ENCODE results near the gene PRR5.

Gene PRR5

DNA sequence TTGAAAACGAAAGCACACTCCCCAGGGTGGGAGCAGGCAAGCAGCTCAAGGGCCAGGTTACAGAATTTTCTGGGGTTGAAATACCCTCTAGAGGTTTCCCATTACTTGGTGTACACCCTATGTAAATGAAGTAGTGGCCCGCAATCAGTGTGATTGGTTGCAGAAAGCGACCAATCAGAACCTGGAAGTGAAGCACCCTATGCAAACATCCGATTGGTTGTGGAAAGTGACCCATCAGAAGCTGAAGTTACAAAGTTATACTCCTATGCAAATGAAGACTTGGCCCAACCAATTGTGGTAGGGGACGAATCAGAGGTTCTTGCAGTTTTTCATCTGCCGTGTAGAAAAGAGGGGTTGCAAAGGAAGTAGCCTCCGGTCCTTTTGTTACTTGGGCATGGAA is 19.2 kb downstream of the PRR5 start:
- DNase-seq: no peak

DNA sequence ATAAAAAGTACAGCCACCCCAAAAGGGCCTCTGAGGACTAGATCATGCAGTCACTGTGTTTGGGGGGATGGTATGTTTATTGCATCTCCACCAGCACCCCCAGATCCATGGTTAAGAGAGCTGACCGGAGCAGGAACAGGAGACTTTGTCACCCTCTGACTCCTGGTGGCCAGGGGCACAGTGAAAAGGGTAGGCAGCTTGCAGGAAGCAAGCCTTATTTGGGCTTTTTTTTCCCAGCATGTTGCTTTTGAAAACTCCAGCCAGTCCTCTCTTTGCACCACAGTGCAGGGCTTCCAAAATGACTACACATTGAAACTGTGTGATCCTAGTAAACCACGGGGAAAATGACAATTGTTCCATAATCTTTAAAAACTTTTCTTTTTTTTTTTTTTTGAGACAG is 20.6 kb downstream of the PRR5 start:
- DNase-seq: no peak

DNA sequence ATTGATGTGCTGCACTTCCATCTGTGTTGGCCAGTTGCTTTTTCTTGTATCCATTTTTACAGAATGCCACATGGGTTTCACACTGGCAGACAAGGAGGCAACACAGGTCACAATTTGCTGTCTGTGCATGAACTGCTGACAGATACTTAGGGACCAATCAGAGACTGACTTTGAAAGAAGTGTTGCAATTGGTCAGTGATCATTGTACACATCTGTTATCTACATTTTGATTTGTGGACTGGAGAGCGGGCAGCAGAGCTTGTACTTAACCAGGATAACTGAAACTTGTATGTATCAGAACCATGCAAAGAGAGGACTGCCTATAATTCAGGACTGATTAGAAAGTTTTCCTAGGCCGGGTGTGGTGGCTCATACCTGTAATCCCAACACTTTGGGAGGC is 21.8 kb downstream of the PRR5 start:
- no peak for DNase-seq

DNA sequence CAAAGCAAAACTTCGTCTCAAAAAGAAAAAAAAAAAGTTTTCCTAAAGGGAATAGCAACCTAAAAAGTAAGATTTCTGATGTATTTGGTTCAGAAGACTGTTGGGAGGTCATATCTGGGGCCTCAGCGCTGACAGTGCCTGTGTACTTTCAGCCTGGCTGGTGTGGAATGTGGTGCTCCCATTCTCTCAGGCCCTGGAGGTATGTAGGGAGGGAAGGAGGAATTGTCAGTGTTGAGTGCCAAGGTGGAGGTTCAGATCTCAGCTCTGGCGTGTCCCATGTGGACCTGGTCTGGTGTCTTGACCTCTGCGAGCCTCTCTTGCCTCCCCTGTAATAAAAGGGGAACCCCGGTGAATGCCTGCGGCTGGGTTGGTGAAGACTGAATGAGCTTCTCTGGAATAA is 22.4 kb downstream of the PRR5 start:
- DNase-seq: no peak

DNA sequence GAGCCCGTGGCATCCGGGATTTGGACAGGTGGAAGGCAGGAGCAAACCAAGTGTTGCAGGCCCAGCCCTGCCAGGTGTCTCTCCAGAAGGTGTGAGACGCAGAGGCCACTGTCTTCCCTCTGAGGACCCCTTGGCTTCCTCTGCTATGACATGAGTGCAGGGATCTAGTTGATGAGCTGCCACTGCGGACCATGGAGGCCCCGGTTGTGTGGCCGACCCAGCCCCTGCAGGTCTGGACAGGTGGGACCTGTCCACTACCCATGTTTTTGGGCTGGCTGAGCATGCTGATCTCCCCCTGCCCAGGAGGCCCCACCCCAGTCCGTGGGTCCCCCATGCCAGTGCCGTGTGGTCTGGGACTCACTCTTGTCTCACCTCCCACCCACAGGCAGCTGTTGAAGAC is 22.9 kb downstream of the PRR5 start:
- no peak for DNase-seq

DNA sequence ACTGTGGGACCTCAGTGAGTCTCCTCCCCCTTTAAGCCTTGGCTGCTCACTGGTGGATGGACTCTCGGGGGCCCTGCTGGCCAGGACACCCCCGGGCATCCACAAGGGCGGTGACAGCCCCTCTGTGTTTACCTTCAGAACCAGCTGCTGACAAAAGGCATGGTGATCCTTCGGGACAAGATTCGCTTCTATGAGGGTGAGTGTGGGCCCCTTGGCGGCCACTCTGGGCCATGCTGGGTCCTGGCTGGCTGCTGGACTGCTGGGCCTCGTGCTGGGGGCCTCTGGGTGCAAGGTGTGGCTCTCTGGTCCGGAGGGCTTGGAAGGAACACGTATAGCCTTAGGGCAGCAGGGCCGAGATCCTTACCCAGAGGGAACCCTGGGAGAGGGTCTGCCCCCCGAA is 24.4 kb downstream of the PRR5 start:
- no peak for DNase-seq

DNA sequence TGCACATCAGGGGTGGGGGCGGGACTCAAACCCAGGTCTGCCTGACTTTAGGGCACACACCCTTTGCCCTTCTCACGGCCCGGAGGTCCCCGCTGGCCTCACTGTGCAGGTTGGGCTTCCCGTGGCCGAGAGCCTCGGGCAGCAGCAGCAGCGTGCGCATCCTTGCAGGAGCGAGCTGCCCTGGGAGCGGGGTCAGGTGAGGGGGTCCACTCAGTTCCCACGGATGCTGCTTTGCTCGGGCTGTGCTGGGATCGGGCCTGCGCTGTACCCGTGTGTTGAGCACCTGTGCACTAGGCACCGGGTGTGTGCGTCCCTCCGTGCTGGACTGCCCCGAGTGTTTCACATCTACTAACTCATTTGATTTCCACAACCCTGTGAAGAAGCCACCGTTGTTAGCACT is 25.1 kb downstream of the PRR5 start:
- DNase-seq: no peak

DNA sequence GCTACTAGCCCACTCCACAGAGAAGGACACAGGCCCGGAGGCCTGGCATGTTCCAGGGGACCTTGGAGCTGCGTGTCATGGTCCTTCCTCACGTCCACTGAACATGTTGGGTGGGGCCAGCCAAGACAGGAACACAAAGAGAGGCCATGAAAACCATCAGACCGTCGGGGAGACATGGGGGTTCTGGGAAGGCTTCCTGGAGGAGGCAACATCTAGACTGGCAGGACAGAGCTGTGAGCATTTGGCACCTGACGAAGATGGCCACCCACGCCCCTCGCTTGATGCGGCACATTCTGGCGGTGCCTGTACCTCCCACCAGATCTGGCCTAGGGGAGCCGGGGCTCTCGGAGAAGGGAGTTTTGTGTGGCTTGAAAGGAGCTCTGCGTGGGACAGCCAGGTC is 25.7 kb downstream of the PRR5 start:
- DNase-seq: no peak

DNA sequence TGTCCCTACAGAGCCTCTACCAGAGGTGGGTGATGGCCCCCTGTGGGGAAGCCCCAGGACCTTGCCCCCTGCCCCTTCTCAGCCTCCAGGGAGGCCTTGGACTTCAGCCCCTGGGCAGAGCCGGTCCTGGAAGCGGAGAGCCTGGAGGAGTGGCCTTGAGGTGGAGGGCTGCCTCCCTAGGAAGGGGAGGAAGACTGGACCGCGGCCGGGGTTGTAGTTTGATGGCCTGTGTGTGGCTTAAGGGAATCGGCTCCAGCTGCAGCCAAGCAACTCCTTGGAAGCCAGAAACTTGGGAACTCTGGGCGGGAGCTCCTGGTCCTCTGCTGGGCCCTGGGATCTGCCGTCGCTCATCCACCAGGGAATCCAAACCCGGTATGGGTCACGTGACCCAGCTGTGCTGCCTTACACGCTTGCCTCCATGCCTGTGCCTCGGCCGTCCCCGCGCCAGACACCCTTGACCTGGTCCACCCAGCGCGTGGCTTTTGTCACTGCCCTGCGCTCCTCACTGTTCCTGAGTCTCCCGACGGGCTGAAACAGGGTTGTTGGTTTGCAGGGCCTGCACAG is 26.8 kb downstream of the PRR5 start:
- DNase-seq: no peak

DNA sequence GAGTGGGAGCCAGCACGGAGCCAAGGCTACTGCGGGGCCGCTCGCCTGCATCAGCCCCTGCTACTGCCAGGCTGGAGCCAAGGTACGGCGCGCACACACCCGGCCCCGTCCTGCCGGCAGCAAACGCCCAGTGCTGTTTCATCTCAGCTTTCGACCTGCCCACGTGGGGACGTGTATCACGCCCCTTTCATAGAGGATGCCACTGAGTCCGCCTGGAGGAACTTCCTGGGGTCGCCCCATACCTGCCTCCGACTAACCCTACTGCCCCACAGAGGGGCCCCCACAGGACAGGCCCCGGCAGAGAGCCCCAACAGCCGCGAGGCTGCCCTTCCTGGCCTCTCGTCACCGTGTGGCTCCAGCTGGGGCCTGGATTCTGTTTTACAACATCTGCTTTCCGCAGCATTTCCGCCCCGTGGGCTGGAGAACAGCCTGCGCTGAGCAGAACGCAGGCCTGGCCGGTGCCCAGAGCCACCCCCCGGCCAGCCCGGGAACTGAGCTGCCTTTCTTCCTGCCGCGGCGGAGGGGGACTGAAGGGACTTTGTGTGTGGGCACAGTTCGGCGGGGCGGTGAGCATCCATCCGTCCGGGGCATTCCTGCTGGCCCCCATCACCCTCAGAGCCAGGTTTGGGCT is 27.5 kb downstream of the PRR5 start:
- peak; percentile 22 for DNase-seq

DNA sequence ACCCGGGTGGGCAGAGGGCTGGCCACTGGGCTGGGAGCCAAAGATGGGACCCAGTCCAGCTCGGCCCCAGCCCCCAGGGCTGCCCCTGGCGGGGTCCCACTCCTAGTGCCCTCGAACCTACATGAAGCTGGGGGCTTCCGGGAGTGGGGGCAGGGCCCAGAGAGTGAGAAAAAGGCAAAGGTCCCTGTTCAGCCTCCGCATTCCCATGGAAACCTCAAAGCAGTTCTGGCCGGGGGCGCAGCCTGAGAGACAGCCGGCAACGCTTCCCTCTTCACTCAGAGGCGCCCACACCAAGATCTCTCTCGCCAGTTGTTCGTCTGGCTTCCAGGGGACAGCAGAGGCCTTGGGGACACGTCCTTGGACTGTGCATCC is 28.0 kb downstream of the PRR5 start:
- DNase-seq: no peak

DNA sequence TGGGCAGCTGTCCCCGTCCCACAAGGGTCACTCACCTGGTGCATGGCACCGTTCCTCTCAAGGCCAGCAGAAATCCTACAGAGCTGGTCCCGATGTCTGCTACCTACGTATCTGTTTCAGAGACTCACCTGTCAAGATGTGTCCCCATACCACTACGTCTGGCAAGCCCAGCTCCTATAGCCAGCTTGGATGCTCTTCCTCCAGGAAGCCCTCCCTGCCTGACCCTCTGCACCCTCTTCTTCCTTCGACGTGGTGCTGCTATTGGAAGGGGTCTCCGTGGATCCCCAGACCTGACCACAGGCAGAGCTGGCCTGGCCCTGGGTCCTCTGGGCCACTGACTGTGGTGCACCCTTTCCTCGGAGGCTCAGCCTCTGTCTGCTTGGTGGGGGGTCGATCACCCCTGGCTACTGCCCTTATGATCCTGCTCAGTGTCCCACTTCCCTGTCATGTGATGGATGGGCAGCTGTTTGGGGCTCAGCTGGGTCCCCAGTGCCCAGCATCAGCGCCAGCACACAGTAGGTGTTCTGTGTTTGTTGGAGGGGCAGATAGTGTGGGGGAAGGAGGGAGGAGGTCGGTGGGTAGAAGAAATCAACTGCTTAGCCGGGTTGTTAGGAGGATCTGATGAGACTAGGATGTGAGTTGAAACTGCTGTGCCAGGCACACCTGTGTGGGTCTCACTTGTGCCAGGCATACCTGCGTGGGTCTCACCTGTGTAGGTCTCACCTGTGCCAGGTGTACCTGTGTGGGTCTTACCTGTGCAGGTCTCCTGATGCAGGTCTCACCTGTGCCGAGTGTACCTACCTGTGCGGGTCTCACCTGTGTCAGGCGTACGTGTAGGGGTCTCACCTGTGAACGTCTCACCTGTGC is 28.7 kb downstream of the PRR5 start:
- DNase-seq: no peak

DNA sequence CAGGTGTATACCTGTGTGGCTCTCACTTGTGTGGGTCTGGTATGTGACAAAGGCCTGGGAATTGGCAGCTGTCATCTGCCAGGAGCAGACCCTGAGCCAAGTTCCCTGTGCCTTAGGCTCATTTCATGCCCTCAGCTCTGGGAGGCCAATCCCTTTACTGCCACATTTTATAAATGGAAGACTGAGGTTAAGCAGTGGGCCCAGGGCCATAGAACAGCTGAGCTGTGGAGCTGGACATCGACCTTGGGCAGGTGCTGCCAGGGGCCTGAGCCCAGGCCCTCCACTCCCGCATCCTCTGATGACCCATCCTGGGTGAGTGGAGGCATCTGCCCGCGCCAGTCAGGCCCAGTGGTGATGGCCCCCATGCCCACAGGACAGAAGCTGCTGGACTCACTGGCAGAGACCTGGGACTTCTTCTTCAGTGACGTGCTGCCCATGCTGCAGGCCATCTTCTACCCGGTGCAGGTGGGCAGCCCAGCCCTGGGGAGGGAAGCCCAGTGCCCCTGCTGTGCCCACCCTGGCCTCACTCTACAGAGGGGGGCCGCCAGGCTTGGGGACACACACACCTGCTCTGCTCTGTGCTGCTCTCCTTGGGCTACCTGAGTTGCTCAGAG is 29.5 kb downstream of the PRR5 start:
- DNase-seq: no peak

DNA sequence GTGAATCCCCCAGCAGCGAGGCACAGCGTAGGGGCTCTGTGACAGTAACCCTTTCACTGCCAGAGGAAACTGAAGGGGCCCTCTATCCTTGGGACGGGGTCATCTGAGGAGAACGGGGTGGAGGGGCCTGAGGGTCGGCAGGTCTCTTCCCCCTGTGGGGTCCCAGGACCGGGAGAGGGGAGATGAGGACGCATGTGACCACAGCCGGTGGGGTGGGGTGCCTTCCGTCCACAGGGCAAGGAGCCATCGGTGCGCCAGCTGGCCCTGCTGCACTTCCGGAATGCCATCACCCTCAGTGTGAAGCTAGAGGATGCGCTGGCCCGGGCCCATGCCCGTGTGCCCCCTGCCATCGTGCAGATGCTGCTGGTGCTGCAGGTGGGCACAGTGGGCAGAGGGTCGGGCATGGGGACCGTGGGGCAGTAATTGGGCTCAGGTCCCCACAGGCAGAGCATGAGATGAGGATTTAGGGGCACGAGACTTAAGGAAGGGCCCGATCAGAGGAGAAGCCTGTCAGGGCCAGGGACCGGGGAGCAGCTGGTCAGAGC is 30.1 kb downstream of the PRR5 start:
- DNase-seq: no peak

DNA sequence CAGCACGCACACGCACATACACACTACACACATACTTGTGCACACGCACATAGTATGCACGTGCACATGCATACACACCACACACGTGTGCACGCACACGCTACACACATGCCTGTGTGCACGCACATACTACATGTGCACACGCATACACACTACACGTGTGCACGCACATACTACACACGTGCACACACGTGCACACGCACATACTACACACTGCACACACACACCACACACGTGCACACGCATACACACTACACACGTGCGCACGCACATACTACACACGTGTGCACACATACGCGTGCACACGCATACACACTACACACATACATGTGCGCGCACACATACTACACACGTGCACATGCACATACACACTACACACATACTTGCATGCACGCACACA is 30.7 kb downstream of the PRR5 start:
- DNase-seq: no peak

DNA sequence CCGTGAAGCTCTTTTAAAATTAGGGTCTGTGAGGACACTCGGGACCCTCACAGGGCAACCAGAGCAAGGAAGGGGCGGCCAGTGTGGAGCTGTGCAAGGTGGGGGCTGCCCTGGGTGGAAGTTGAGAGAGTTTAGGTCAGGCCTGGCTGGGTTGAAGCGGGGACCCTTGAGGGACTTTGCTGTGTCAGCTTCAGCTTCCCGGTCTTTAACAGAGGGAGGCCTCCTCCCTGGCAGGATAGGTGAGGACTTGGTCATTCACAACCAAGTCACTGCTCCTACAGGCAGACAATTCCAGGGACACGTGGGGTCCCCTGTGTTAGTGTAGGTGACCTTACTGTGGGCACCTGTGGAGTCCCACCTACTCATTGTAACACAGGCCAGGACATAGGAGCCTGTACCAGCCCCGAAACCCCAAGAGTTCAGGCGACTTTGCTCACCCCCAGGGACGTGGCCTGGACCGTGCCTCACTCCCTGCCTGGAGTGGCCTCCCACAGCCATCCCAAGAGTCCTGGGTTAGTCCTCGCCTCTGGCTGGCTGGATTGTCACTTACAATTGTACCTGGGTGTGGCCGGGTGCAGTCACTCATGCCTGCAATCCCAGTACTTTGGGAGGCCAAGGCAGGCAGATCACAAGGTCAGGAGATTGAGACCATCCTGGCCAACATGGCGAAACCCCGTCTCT is 31.6 kb downstream of the PRR5 start:
- DNase-seq: no peak

DNA sequence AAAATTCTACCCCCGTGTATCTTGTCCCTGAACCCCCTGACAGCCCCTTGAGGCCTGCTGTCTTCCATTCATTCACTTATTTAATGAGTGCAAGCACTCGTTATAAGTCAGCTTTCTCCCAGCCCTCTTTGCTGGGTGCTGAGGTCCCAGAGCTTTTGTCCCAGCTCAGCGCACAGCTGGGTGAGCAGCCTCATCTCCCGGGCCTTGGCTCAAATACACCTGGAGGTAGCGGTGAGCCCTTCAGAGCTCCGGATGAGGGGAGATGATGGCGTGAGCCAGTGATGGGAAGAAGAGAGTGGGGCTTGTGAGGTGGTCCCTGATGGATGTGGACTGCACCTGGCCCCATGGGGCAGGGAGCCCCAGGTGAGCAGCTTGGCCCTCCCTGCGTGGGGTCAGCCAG is 32.3 kb downstream of the PRR5 start:
- DNase-seq: no peak

DNA sequence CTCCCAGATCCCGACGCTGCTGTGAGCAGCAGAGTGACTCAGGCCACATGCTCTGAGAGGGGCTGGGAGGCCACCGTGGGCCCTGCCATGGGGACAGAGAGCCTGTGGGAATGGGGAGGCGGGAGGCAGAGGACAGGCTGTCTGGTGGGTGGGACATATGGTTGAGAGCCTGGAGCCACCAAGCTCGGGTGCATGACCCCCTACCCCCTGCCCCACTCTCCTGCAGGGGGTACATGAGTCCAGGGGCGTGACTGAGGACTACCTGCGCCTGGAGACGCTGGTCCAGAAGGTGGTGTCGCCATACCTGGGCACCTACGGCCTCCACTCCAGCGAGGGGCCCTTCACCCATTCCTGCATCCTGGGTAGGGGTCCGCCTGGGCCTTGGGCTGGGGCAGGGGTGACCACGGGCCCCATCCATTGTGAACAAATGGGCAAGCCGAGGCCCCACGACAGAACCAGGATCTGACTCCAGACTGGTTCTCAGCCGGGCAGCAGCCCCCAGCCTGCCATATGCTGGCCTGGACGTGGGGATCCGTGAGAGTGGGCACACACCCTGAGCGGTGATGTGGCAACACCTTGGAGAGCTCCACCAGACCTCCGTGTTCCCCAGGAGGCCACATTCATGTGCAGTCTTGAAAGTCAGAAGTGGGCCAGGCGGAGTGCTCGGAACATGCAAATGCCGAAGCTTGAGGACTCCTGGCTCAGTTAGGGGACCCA is 33.0 kb downstream of the PRR5 start:
- no peak for DNase-seq

DNA sequence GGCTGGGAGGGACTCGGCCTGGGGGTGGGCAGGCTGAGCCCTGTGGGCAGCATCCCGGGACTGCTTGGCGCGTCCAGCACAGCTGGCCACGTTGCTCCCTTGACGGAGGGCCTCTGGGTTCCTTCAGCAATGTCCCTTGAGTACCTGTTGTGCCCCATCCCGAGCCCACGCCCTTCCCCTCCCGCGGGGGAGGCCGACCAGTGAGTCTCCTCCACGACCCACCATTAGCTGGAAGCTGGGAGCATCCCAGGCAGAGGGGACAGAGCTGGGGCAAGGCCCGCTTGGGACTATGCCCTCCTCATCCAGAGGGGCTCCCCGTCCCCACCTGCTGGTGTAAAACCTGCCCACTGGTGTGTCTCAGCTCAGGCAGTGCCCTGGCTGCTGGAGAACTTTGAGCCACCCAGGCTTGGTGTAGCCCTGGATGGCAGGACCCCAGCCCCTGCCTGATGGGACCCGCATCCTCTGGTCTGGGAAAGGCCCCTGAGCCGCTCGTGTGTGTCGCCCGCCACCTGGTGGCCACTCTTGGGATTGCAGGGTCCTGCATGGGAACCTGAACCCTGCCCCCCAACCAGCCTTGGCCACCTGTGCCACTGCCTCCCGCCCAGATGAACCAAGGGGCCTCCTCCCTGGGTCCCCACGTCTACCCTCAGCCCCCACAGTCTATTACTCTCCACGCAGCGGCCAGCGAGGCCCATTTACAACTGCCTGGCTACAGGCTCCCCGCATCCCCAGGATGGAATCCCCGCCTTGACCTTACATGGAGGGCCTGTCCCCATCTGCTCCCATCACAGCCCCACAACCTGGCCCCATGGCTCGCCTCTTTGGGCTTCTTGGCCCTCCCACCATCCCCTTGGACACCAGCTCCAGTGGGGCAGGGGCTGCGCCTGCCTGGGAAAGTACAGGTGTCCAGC is 33.8 kb downstream of the PRR5 start:
- peak; percentile 89 for DNase-seq

DNA sequence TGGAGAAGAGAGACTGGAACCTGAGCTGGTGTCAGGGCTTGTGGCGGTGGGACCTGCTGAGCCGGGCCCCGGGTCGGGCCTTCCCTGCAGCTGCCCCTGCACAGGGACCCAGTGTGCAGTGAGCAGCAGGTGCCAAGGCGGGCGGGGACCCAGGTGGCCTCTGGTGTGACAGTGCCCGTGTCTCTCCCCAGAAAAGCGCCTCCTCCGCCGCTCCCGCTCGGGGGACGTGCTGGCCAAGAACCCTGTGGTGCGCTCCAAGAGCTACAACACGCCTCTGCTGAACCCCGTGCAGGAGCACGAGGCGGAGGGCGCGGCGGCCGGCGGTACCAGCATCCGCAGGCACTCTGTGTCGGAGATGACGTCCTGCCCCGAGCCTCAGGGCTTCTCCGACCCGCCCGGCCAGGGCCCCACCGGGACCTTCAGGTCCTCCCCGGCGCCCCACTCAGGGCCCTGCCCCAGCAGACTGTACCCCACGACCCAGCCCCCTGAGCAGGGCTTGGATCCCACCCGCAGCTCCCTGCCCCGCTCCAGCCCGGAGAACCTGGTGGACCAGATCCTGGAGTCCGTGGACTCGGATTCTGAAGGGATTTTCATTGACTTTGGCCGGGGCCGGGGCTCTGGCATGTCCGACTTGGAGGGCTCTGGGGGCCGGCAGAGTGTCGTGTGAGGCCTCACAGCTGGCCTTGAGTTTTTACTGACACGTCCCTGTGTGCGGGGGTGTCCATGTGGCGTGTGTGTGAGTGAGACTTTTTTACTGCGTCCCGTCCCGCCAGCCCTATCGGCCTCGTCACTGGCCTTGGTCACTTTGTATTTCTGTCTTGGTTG is 34.8 kb downstream of the PRR5 start:
- no peak for DNase-seq

Data from CD4-positive, alpha-beta T cell treated with Interleukin-17A for 4 hours (primary cell).